Measurements from ENCODE around the gene PAPPA2.
A peak's percentile ranks its signal among the peaks of the same experiment; 100 is the strongest.
"Not testable (repeated sequence)": the region's sequence is repeated elsewhere in the genome, so short reads cannot be mapped to it uniquely, and the experiment has no call there.

PAPPA2 gene

GRCh38 chr1:176605176-176605575, 142.2 kb downstream of the PAPPA2 start:
- no peak for DNase-seq

- no peak for DNase-seq
Measured at GRCh38 chr1:176609556-176610408, 146.8 kb downstream of the PAPPA2 start.

- no peak for DNase-seq
Measured at GRCh38 chr1:176612791-176613190, 149.8 kb downstream of the PAPPA2 start.

GRCh38 chr1:176617881-176618280, 154.9 kb downstream of the PAPPA2 start:
- no peak for DNase-seq

GRCh38 chr1:176619261-176619660, 156.3 kb downstream of the PAPPA2 start:
- DNase-seq: no peak

- no peak for DNase-seq
Measured at GRCh38 chr1:176625365-176625764, 162.4 kb downstream of the PAPPA2 start.

- no peak for DNase-seq
Measured at GRCh38 chr1:176626572-176627061, 163.6 kb downstream of the PAPPA2 start.

GRCh38 chr1:176628775-176629174, 165.8 kb downstream of the PAPPA2 start:
- no peak for DNase-seq

GRCh38 chr1:176634733-176635132, 171.8 kb downstream of the PAPPA2 start:
- not testable (repeated sequence) for DNase-seq

GRCh38 chr1:176638713-176639526, 175.9 kb downstream of the PAPPA2 start:
- no peak for DNase-seq

GRCh38 chr1:176643536-176643935, 180.6 kb downstream of the PAPPA2 start:
- DNase-seq: no peak

- DNase-seq: no peak
Measured at GRCh38 chr1:176648556-176648955, 185.6 kb downstream of the PAPPA2 start.

- no peak for DNase-seq
Measured at GRCh38 chr1:176656257-176656995, 193.5 kb downstream of the PAPPA2 start.

GRCh38 chr1:176669782-176670181, 206.8 kb downstream of the PAPPA2 start:
- DNase-seq: no peak

- no peak for DNase-seq
Measured at GRCh38 chr1:176670853-176671252, 207.9 kb downstream of the PAPPA2 start.

GRCh38 chr1:176682830-176683535, 220.0 kb downstream of the PAPPA2 start:
- no peak for DNase-seq

- DNase-seq: peak in 1 of 6 experiments; percentile 1
Measured at GRCh38 chr1:176691251-176692228, 228.6 kb downstream of the PAPPA2 start.

- no peak for DNase-seq
Measured at GRCh38 chr1:176692431-176692830, 229.5 kb downstream of the PAPPA2 start.

GRCh38 chr1:176692988-176693696, 230.2 kb downstream of the PAPPA2 start:
- no peak for DNase-seq

GRCh38 chr1:176693697-176694329, 230.8 kb downstream of the PAPPA2 start:
- DNase-seq: no peak
